ENCODE measurements around the gene ARMC9. TPM values are rescaled to one million over a fixed set of nuclear protein-coding genes. Genes with fewer than 3 reads are reported as not detected.

The ARMC9 gene
- total and polyA plus RNA-seq, 5 donors from 2014 or later = 0.11 to 0.92 (median 0.15) TPM; not detected in 2

DNA sequence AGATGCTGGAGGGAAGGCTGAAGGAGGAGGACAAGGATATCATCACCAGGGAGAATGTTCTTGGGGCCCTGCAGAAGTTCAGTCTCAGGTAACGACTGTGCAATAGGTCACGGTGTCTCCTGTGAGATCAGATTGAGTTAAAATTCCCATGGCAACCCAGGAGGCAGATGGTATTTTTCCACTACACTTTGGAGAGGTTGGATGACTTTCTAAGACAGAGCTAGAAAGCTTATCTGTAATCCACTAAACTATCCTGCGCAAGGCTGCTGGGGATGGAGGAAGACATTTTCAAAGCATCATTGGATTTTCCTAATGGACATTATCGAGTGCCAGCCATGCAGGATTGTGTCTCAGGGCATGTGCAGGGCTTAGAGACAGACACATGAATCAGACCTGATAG is 74.6 kb downstream of the ARMC9 start:
- H3K27me3 Mint-ChIP-seq = peaks cover 5% of the 10 kb centered on the region
- ATAC-seq (ENCODE audit: low read depth in 2 of 2) = no peak
- H3K9me3 Mint-ChIP-seq = peaks cover 0 to 3% (median 0%) of the 10 kb centered on the region in 7 donors
- H3K4me1 ChIP-seq (ENCODE audit: control insufficient read depth, insufficient read depth, low read length, poor library complexity, severe bottlenecking) = no peaks in the 10 kb centered on the region
- H3K27ac Mint-ChIP-seq = peak overlapping the region in 1 of 3 donors; percentile 17
- H3K9me3 ChIP-seq (ENCODE audit: control insufficient read depth in 2 of 2, low read length in 2 of 2) = no peaks in the 10 kb centered on the region
- DNase-seq = no peak
- H3K27ac ChIP-seq (ENCODE audit: insufficient read depth, low read length, poor library complexity, severe bottlenecking) = no peak overlapping the region
- no peaks in the 10 kb centered on the region for H3K27me3 ChIP-seq (ENCODE audit: control insufficient read depth, insufficient read depth, low read length)
- no peak overlapping the region for H3K4me3 Mint-ChIP-seq
- no peak overlapping the region for H3K4me3 ChIP-seq (ENCODE audit: low read depth, low read length)
- H3K4me1 Mint-ChIP-seq = no peaks in the 10 kb centered on the region
- no peaks in the 10 kb centered on the region for H3K36me3 ChIP-seq (ENCODE audit: control insufficient read depth, insufficient read depth, low read length)
- no peaks in the 10 kb centered on the region for H3K36me3 Mint-ChIP-seq

GRCh38 chr2:231276987-231277386 is 78.6 kb downstream of the ARMC9 start:
- ATAC-seq (ENCODE audit: low read depth in 2 of 2) (no peak), DNase-seq (no peak)
- no peaks in the 10 kb centered on the region for H3K36me3 ChIP-seq (ENCODE audit: control insufficient read depth, insufficient read depth, low read length)
- H3K4me3 ChIP-seq (ENCODE audit: low read depth, low read length) = no peak overlapping the region
- H3K27ac ChIP-seq (ENCODE audit: insufficient read depth, low read length, poor library complexity, severe bottlenecking) = no peak overlapping the region
- no peaks in the 10 kb centered on the region for H3K9me3 ChIP-seq (ENCODE audit: control insufficient read depth in 2 of 2, low read length in 2 of 2)
- H3K36me3 Mint-ChIP-seq = no peaks in the 10 kb centered on the region
- no peak overlapping the region for H3K4me3 Mint-ChIP-seq
- H3K27ac Mint-ChIP-seq = no peak overlapping the region
- no peaks in the 10 kb centered on the region for H3K4me1 Mint-ChIP-seq
- H3K27me3 Mint-ChIP-seq = peaks cover 10% of the 10 kb centered on the region
- no peaks in the 10 kb centered on the region for H3K27me3 ChIP-seq (ENCODE audit: control insufficient read depth, insufficient read depth, low read length)
- no peaks in the 10 kb centered on the region for H3K4me1 ChIP-seq (ENCODE audit: control insufficient read depth, insufficient read depth, low read length, poor library complexity, severe bottlenecking)
- H3K9me3 Mint-ChIP-seq = peaks cover 0 to 3% (median 0%) of the 10 kb centered on the region in 7 donors

GRCh38 chr2:231277962-231278361 is 79.5 kb downstream of the ARMC9 start:
- no peaks in the 10 kb centered on the region for H3K36me3 Mint-ChIP-seq
- peaks cover 10% of the 10 kb centered on the region for H3K27me3 Mint-ChIP-seq
- no peaks in the 10 kb centered on the region for H3K4me1 Mint-ChIP-seq

GRCh38 chr2:231278868-231279267 is 80.4 kb downstream of the ARMC9 start:
- Mint-ChIP-seq H3K27me3 (peaks cover 10% of the 10 kb centered on the region), H3K9me3 (peaks cover 0 to 3% (median 0%) of the 10 kb centered on the region in 7 donors), H3K4me3 (no peak overlapping the region), H3K4me1 (no peaks in the 10 kb centered on the region), H3K36me3 (no peaks in the 10 kb centered on the region), H3K27ac (no peak overlapping the region)
- H3K36me3 ChIP-seq (ENCODE audit: control insufficient read depth, insufficient read depth, low read length) = no peaks in the 10 kb centered on the region
- no peaks in the 10 kb centered on the region for H3K9me3 ChIP-seq (ENCODE audit: control insufficient read depth in 2 of 2, low read length in 2 of 2)
- H3K4me3 ChIP-seq (ENCODE audit: low read depth, low read length) = no peak overlapping the region
- no peak for ATAC-seq (ENCODE audit: low read depth in 2 of 2)
- H3K27me3 ChIP-seq (ENCODE audit: control insufficient read depth, insufficient read depth, low read length) = no peaks in the 10 kb centered on the region
- H3K27ac ChIP-seq (ENCODE audit: insufficient read depth, low read length, poor library complexity, severe bottlenecking) = no peak overlapping the region
- no peaks in the 10 kb centered on the region for H3K4me1 ChIP-seq (ENCODE audit: control insufficient read depth, insufficient read depth, low read length, poor library complexity, severe bottlenecking)
- DNase-seq = no peak

More at GRCh38 chr2:231277962-231278361, 79.5 kb downstream of the ARMC9 start:
- Mint-ChIP-seq H3K27ac (peak overlapping the region in 1 of 3 donors; percentile 26), H3K4me3 (no peak overlapping the region), H3K9me3 (peaks cover 0 to 3% (median 0%) of the 10 kb centered on the region in 7 donors)
- H3K36me3 ChIP-seq (ENCODE audit: control insufficient read depth, insufficient read depth, low read length) = no peaks in the 10 kb centered on the region
- no peaks in the 10 kb centered on the region for H3K9me3 ChIP-seq (ENCODE audit: control insufficient read depth in 2 of 2, low read length in 2 of 2)
- H3K4me1 ChIP-seq (ENCODE audit: control insufficient read depth, insufficient read depth, low read length, poor library complexity, severe bottlenecking) = no peaks in the 10 kb centered on the region
- ATAC-seq (ENCODE audit: low read depth in 2 of 2) (no peak), DNase-seq (no peak)
- no peak overlapping the region for H3K4me3 ChIP-seq (ENCODE audit: low read depth, low read length)
- H3K27ac ChIP-seq (ENCODE audit: insufficient read depth, low read length, poor library complexity, severe bottlenecking) = no peak overlapping the region
- H3K27me3 ChIP-seq (ENCODE audit: control insufficient read depth, insufficient read depth, low read length) = no peaks in the 10 kb centered on the region

- H3K4me1 Mint-ChIP-seq = no peaks in the 10 kb centered on the region
- H3K27me3 Mint-ChIP-seq = peaks cover 10% of the 10 kb centered on the region
Observed at GRCh38 chr2:231280846-231281245, 82.4 kb downstream of the ARMC9 start.

DNA sequence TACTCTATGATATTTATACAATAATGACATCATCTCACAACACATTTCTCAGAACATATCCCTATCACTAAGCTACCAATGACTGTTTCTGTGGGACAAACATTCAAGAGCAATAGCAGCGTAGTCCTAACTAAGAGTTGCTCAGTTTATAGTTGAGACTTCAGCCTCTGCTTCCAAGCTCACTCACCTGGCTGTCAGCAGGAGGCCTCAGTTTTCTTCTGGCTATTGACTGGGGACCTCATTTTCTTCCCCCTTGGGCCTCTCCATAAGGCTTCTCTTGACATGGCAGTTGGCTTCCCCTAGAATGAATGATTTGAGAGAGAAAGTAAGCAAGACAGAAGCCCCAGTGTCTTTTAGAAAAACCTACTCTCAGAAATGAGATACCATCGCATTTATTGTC is 85.9 kb downstream of the ARMC9 start:
- Mint-ChIP-seq H3K27ac (no peak overlapping the region), H3K4me1 (no peaks in the 10 kb centered on the region), H3K9me3 (no peaks in the 10 kb centered on the region), H3K36me3 (no peaks in the 10 kb centered on the region), H3K27me3 (peaks cover 6% of the 10 kb centered on the region), H3K4me3 (no peak overlapping the region)
- Histone ChIP-seq H3K4me1 (ENCODE audit: control insufficient read depth, insufficient read depth, low read length, poor library complexity, severe bottlenecking) (no peaks in the 10 kb centered on the region), H3K36me3 (ENCODE audit: control insufficient read depth, insufficient read depth, low read length) (no peaks in the 10 kb centered on the region), H3K9me3 (ENCODE audit: control insufficient read depth in 2 of 2, low read length in 2 of 2) (no peaks in the 10 kb centered on the region), H3K27me3 (ENCODE audit: control insufficient read depth, insufficient read depth, low read length) (no peaks in the 10 kb centered on the region), H3K4me3 (ENCODE audit: low read depth, low read length) (no peak overlapping the region), H3K27ac (ENCODE audit: insufficient read depth, low read length, poor library complexity, severe bottlenecking) (no peak overlapping the region)
- ATAC-seq (ENCODE audit: low read depth in 2 of 2) (no peak), DNase-seq (no peak)

More at GRCh38 chr2:231280846-231281245, 82.4 kb downstream of the ARMC9 start:
- H3K4me3 Mint-ChIP-seq = no peak overlapping the region
- no peaks in the 10 kb centered on the region for H3K27me3 ChIP-seq (ENCODE audit: control insufficient read depth, insufficient read depth, low read length)
- H3K36me3 Mint-ChIP-seq = no peaks in the 10 kb centered on the region
- no peak overlapping the region for H3K4me3 ChIP-seq (ENCODE audit: low read depth, low read length)
- no peaks in the 10 kb centered on the region for H3K4me1 ChIP-seq (ENCODE audit: control insufficient read depth, insufficient read depth, low read length, poor library complexity, severe bottlenecking)
- H3K9me3 Mint-ChIP-seq = peaks cover 0 to 3% (median 0%) of the 10 kb centered on the region in 7 donors
- ATAC-seq (ENCODE audit: low read depth in 2 of 2) (no peak), DNase-seq (no peak)
- H3K27ac Mint-ChIP-seq = no peak overlapping the region
- H3K27ac ChIP-seq (ENCODE audit: insufficient read depth, low read length, poor library complexity, severe bottlenecking) = no peak overlapping the region
- no peaks in the 10 kb centered on the region for H3K9me3 ChIP-seq (ENCODE audit: control insufficient read depth in 2 of 2, low read length in 2 of 2)
- no peaks in the 10 kb centered on the region for H3K36me3 ChIP-seq (ENCODE audit: control insufficient read depth, insufficient read depth, low read length)

GRCh38 chr2:231286964-231287363 is 88.5 kb downstream of the ARMC9 start:
- no peak overlapping the region for H3K4me3 ChIP-seq (ENCODE audit: low read depth, low read length)
- ATAC-seq (ENCODE audit: low read depth in 2 of 2) (no peak), DNase-seq (no peak)
- no peaks in the 10 kb centered on the region for H3K4me1 ChIP-seq (ENCODE audit: control insufficient read depth, insufficient read depth, low read length, poor library complexity, severe bottlenecking)
- H3K9me3 ChIP-seq (ENCODE audit: control insufficient read depth in 2 of 2, low read length in 2 of 2) = no peaks in the 10 kb centered on the region
- H3K27ac ChIP-seq (ENCODE audit: insufficient read depth, low read length, poor library complexity, severe bottlenecking) = no peak overlapping the region
- H3K4me3 Mint-ChIP-seq = no peak overlapping the region
- no peaks in the 10 kb centered on the region for H3K36me3 ChIP-seq (ENCODE audit: control insufficient read depth, insufficient read depth, low read length)
- no peak overlapping the region for H3K27ac Mint-ChIP-seq
- no peaks in the 10 kb centered on the region for H3K36me3 Mint-ChIP-seq
- no peaks in the 10 kb centered on the region for H3K27me3 ChIP-seq (ENCODE audit: control insufficient read depth, insufficient read depth, low read length)
- H3K27me3 Mint-ChIP-seq = no peaks in the 10 kb centered on the region
- no peaks in the 10 kb centered on the region for H3K4me1 Mint-ChIP-seq
- no peaks in the 10 kb centered on the region for H3K9me3 Mint-ChIP-seq

DNA sequence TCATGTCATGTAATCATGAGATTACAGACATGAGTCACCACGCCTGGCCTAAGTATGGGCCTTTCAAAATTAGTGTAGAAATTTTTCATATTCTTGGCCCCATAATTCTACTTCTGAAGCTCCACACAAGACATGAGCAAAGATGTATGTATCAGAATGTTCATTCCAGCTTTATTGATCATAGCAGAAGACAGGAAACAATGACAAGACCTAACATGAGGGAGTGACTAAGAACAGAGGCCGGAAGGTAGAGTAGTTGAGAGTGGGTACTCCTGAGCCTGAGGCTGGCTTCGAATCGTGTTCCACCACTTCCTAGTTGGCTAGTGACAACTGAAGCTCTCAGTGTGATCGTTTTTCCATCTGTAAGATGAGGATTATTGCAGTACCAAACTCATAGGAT is 89.3 kb downstream of the ARMC9 start:
- H3K36me3 Mint-ChIP-seq = no peaks in the 10 kb centered on the region
- DNase-seq = no peak
- no peak overlapping the region for H3K27ac Mint-ChIP-seq
- Histone ChIP-seq H3K4me1 (ENCODE audit: control insufficient read depth, insufficient read depth, low read length, poor library complexity, severe bottlenecking) (no peaks in the 10 kb centered on the region), H3K36me3 (ENCODE audit: control insufficient read depth, insufficient read depth, low read length) (no peaks in the 10 kb centered on the region), H3K27me3 (ENCODE audit: control insufficient read depth, insufficient read depth, low read length) (no peaks in the 10 kb centered on the region), H3K9me3 (ENCODE audit: control insufficient read depth in 2 of 2, low read length in 2 of 2) (no peaks in the 10 kb centered on the region), H3K27ac (ENCODE audit: insufficient read depth, low read length, poor library complexity, severe bottlenecking) (no peak overlapping the region), H3K4me3 (ENCODE audit: low read depth, low read length) (no peak overlapping the region)
- H3K27me3 Mint-ChIP-seq = no peaks in the 10 kb centered on the region
- no peaks in the 10 kb centered on the region for H3K9me3 Mint-ChIP-seq
- H3K4me1 Mint-ChIP-seq = no peaks in the 10 kb centered on the region
- H3K4me3 Mint-ChIP-seq = no peak overlapping the region
- no peak for ATAC-seq (ENCODE audit: low read depth in 2 of 2)

Data from CD4-positive, CD25-positive, alpha-beta regulatory T cell (primary cell).